Neural cell (in vitro differentiated cells): ENCODE data around the gene CEACAM4. TPM values are rescaled to one million over a fixed set of nuclear protein-coding genes. Genes with fewer than 3 reads are reported as not detected.

Experiments
- H2AFZ ChIP-seq: fragments of 200-600, 300-800 bp; sonication (generic), shearing (Covaris generic); 2 replicates; pipeline ENCODE4 v1.6.0; 2014; ENCODE audit warnings: low read depth, mild to moderate bottlenecking, antibody characterized with exemption, low read length, moderate library complexity
- H3F3A ChIP-seq: fragments of 200-600 bp; shearing (Covaris generic); 2 replicates; pipeline ENCODE4 v1.6.1; 2016; ENCODE audit warnings: mild to moderate bottlenecking, moderate library complexity, mixed read lengths, antibody characterized with exemption, low read length; ENCODE audit not compliant: insufficient read depth, poor library complexity, severe bottlenecking
- H3K27ac ChIP-seq: fragments of 200-600, 300-800 bp; sonication (generic), shearing (Covaris generic); 2 replicates; pipeline ENCODE4 v1.5.1; 2014; ENCODE audit warnings: mild to moderate bottlenecking, low read length, moderate library complexity
- H3K27me3 ChIP-seq: fragments of 300-800, 200-600 bp; sonication (generic), shearing (Covaris generic); 2 replicates; pipeline ENCODE4 v1.6.0; 2014; ENCODE audit warnings: mild to moderate bottlenecking, low read depth, low read length, moderate library complexity; ENCODE audit not compliant: insufficient read depth
- H3K36me3 ChIP-seq: fragments of 300-800, 200-600 bp; sonication (generic), shearing (Covaris generic); 2 replicates; pipeline ENCODE4 v1.5.1; 2014; ENCODE audit warnings: mild to moderate bottlenecking, antibody characterized with exemption, low read length, moderate library complexity; ENCODE audit not compliant: insufficient read depth
- H3K4me2 ChIP-seq: fragments of 300-800, 200-600 bp; sonication (generic), shearing (Covaris generic); 2 replicates; pipeline ENCODE4 v1.6.0; 2014; ENCODE audit warnings: mild to moderate bottlenecking, low read length
- H3K4me3 ChIP-seq: fragments of 300-800, 200-600 bp; sonication (generic), shearing (Covaris generic); 2 replicates; pipeline ENCODE4 v1.5.1; 2014; ENCODE audit warnings: mild to moderate bottlenecking, low read length, moderate library complexity
- H3K79me2 ChIP-seq: fragments of 200-600 bp; shearing (Covaris generic); replicated peaks from 2 replicates; pipeline ENCODE4 v1.6.0; 2014; ENCODE audit warnings: mild to moderate bottlenecking, low read length, moderate library complexity; ENCODE audit not compliant: insufficient read depth
- H3K9ac ChIP-seq: fragments of 300-800, 200-600 bp; sonication (generic), shearing (Covaris generic); 2 replicates; pipeline ENCODE4 v1.6.1; 2016; ENCODE audit warnings: mild to moderate bottlenecking, low read length, mixed read lengths
- H3K9me2 ChIP-seq: fragments of 200-600 bp; shearing (Covaris generic); 2 replicates; pipeline ENCODE4 v1.6.1; 2016; ENCODE audit warnings: mild to moderate bottlenecking, low read length, mixed read lengths; ENCODE audit not compliant: insufficient read depth
- H3K9me3 ChIP-seq: fragments of 200-600, 300-800 bp; sonication (generic), shearing (Covaris generic); 2 replicates; pipeline ENCODE4 v1.6.1; 2016; ENCODE audit warnings: mild to moderate bottlenecking, mixed run types, low read length, moderate library complexity, mixed read lengths
- H4K20me1 ChIP-seq: fragments of 200-600 bp; shearing (Covaris generic); 2 replicates; pipeline ENCODE4 v1.6.1; 2016; ENCODE audit warnings: mild to moderate bottlenecking, mixed run types; ENCODE audit not compliant: insufficient read depth
- CTCF ChIP-seq: fragments of 450-650 bp; IDR thresholded peaks from 2 replicates; pipeline ENCODE4 v1.5.1; 2014; ENCODE audit warnings: antibody characterized with exemption, mild to moderate bottlenecking, moderate library complexity; ENCODE audit not compliant: poor library complexity, severe bottlenecking
- EP300 ChIP-seq: fragments of 450-650 bp; conservative IDR thresholded peaks from 2 replicates; pipeline ENCODE4 v1.6.1; 2014; ENCODE audit warnings: antibody characterized with exemption, mild to moderate bottlenecking, moderate library complexity; ENCODE audit not compliant: poor library complexity, severe bottlenecking
- EZH2 ChIP-seq: fragments of 200-600, 300-800 bp; shearing (Covaris generic), sonication (generic); IDR thresholded peaks from 2 replicates; pipeline ENCODE4 v1.6.1; 2014; ENCODE audit warnings: antibody characterized with exemption, low read length, borderline replicate concordance, mild to moderate bottlenecking; ENCODE audit not compliant: insufficient read depth, poor library complexity, severe bottlenecking
- MXI1 ChIP-seq: fragments of 450-650 bp; conservative IDR thresholded peaks from 2 replicates; pipeline ENCODE4 v1.6.1; 2014; ENCODE audit warnings: antibody characterized with exemption, mild to moderate bottlenecking; ENCODE audit not compliant: poor library complexity, severe bottlenecking
- POLR2AphosphoS5 ChIP-seq: IDR thresholded peaks from 2 replicates; pipeline ENCODE4 v1.6.1; 2012
- RAD21 ChIP-seq: fragments of 450-650 bp; conservative IDR thresholded peaks from 2 replicates; pipeline ENCODE4 v1.6.1; 2014; ENCODE audit warnings: antibody characterized with exemption, mild to moderate bottlenecking, moderate library complexity
- REST ChIP-seq: IDR thresholded peaks from 2 replicates; pipeline ENCODE4 v1.6.1; 2012; ENCODE audit warnings: borderline replicate concordance
- SMC3 ChIP-seq: fragments of 450-650 bp; conservative IDR thresholded peaks from 2 replicates; pipeline ENCODE4 v1.6.1; 2014; ENCODE audit warnings: antibody characterized with exemption, mild to moderate bottlenecking, moderate library complexity; ENCODE audit not compliant: poor library complexity
- TAF1 ChIP-seq: IDR thresholded peaks from 2 replicates; pipeline ENCODE4 v1.6.1; 2012; ENCODE audit warnings: low read depth
- polyA plus RNA-seq: library from polyadenylated mRNA; depleted of rRNA; stranded (reverse); fragments of >200 nt; gene quantifications from 2 replicates; pipeline ENCODE4 v1.2.3, GENCODE V29; 2014

CEACAM4 gene
- polyA plus RNA-seq, 1 donor from 2014 or later: not detected

- Histone ChIP-seq H3K27me3 (no peaks in the 10 kb centered on the region), H3F3A (no peaks in the 10 kb centered on the region), H3K27ac (no peak overlapping the region), H3K4me3 (no peak overlapping the region), H3K9me3 (no peaks in the 10 kb centered on the region), H4K20me1 (no peaks in the 10 kb centered on the region), H3K4me2 (no peak overlapping the region), H3K36me3 (no peaks in the 10 kb centered on the region), H3K79me2 (no peaks in the 10 kb centered on the region), H2AFZ (no peak overlapping the region), H3K9me2 (no peaks in the 10 kb centered on the region), H3K9ac (no peak overlapping the region)
- TF ChIP-seq RAD21 (no peak), EZH2 (no peak), SMC3 (no peak), CTCF (no peak), MXI1 (no peak), POLR2AphosphoS5 (no peak), TAF1 (no peak), EP300 (no peak), REST (no peak)
These were observed 19.2 kb downstream of the CEACAM4 start for GRCh38 chr19:41607668-41608067.

GRCh38 chr19:41606215-41606837 lies 20.5 kb downstream of the CEACAM4 start:
- Histone ChIP-seq H3K27ac (no peak overlapping the region), H3F3A (no peaks in the 10 kb centered on the region), H3K36me3 (no peaks in the 10 kb centered on the region), H3K9me3 (no peaks in the 10 kb centered on the region), H3K9me2 (no peaks in the 10 kb centered on the region), H3K9ac (no peak overlapping the region), H4K20me1 (no peaks in the 10 kb centered on the region), H2AFZ (no peak overlapping the region), H3K27me3 (no peaks in the 10 kb centered on the region), H3K4me2 (no peak overlapping the region), H3K4me3 (no peak overlapping the region), H3K79me2 (no peaks in the 10 kb centered on the region)
- TF ChIP-seq EP300 (no peak), POLR2AphosphoS5 (no peak), EZH2 (no peak), RAD21 (no peak), TAF1 (no peak), REST (no peak), SMC3 (no peak), MXI1 (no peak), CTCF (no peak)
